Osteoblast (primary cell): Measurements from ENCODE around the gene TOMM40. TPM values are rescaled to one million over a fixed set of nuclear protein-coding genes. Genes with fewer than 3 reads are reported as not detected.
A peak's percentile ranks its signal among the peaks of the same experiment; 100 is the strongest.
"Not testable (repeated sequence)": the region's sequence is repeated elsewhere in the genome, so short reads cannot be mapped to it uniquely, and the experiment has no call there.

Source experiments
- DNase-seq: peaks from one replicate; pipeline ENCODE4 v3.0.0; 2011; ENCODE audit warnings: low spot score, mixed read lengths; ENCODE audit not compliant: insufficient read length; ENCODE audit errors: missing footprints
- H2AFZ ChIP-seq: 2 replicates; pipeline ENCODE4 v1.6.0; 2011; ENCODE audit warnings: mild to moderate bottlenecking, low read length
- H3K27ac ChIP-seq: 2 replicates; pipeline ENCODE4 v1.5.1; 2011; ENCODE audit warnings: mild to moderate bottlenecking, low read depth, low read length, moderate library complexity
- H3K27me3 ChIP-seq: 2 replicates; pipeline ENCODE4 v1.6.0; 2012; ENCODE audit warnings: mild to moderate bottlenecking, control low read depth, inconsistent platforms, low read length, moderate library complexity; ENCODE audit not compliant: insufficient read depth
- H3K36me3 ChIP-seq: 2 replicates; pipeline ENCODE4 v1.5.1; 2011; ENCODE audit warnings: mild to moderate bottlenecking, low read length, control low read depth, moderate library complexity; ENCODE audit not compliant: insufficient read depth
- H3K4me1 ChIP-seq: 2 replicates; pipeline ENCODE4 v1.5.1; 2011; ENCODE audit warnings: mild to moderate bottlenecking, low read length, control low read depth, moderate library complexity; ENCODE audit not compliant: insufficient read depth
- H3K4me2 ChIP-seq: 2 replicates; pipeline ENCODE4 v1.6.0; 2011; ENCODE audit warnings: mild to moderate bottlenecking, low read length; ENCODE audit not compliant: insufficient read depth
- H3K4me3 ChIP-seq: fragments of 200-600 bp; sonication (generic); 3 replicates; pipeline ENCODE4 v1.5.1; 2012; ENCODE audit warnings: mild to moderate bottlenecking, low read length, inconsistent platforms; ENCODE audit not compliant: insufficient read depth
- H3K79me2 ChIP-seq: 2 replicates; pipeline ENCODE4 v1.6.0; 2012; ENCODE audit warnings: mild to moderate bottlenecking, low read length, control low read depth, inconsistent platforms; ENCODE audit not compliant: insufficient read depth
- H3K9me3 ChIP-seq: 2 replicates; pipeline ENCODE4 v1.5.1; 2011; ENCODE audit warnings: low read depth, low read length, control low read depth
- H4K20me1 ChIP-seq: 2 replicates; pipeline ENCODE4 v1.6.0; 2012; ENCODE audit warnings: mild to moderate bottlenecking, low read length, control low read depth; ENCODE audit not compliant: insufficient read depth
- total RNA-seq: library from RNA; depleted of rRNA; stranded (reverse); fragments of >200 nt; gene quantifications from 2 replicates; pipeline ENCODE4 v1.2.3, GENCODE V29; 2012
- TF ChIP-seq, protein P1 (sequence below): IDR thresholded peaks from 2 replicates; pipeline ENCODE4 v1.5.1; 2011; ENCODE audit warnings: mild to moderate bottlenecking, low read depth, low read length, moderate library complexity; ENCODE audit errors: extremely low read depth

TOMM40 gene
- total RNA-seq, 1 donor: 31.8 TPM

DNA sequence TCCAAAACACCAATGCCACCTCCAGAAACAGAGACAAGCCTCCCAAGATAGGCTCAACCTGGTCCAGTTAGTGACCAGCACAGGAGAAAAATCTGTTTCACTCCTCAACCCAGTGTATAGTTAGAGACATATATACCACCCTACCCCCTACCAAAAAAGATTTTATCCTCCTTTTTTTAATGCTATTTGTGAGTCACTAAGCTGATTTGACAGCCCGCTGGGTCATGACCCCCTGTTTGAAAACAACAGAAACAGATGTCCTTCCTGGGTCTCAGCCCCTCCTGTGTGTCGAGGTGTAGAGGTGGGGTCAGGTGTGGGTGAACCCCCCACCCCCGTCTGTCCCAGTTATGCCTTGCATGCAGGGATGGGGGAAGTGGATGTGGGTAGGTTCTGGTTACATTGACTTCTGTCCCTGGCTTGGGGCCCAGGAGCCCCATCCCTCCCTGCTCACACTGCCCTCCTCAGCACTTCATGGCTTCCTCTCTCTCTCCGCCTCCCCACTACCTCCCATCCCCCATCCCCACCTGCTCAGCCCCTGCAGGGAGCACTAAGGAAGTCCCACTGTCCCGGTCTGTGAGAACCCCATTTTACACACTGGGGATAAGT is 14.0 kb upstream of the TOMM40 start:
- peaks cover 6% of the 10 kb centered on the region for H4K20me1 ChIP-seq
- H3K36me3 ChIP-seq: peaks cover 55% of the 10 kb centered on the region
- peaks cover 8% of the 10 kb centered on the region for H3K4me1 ChIP-seq
- TF ChIP-seq, protein P1, sequence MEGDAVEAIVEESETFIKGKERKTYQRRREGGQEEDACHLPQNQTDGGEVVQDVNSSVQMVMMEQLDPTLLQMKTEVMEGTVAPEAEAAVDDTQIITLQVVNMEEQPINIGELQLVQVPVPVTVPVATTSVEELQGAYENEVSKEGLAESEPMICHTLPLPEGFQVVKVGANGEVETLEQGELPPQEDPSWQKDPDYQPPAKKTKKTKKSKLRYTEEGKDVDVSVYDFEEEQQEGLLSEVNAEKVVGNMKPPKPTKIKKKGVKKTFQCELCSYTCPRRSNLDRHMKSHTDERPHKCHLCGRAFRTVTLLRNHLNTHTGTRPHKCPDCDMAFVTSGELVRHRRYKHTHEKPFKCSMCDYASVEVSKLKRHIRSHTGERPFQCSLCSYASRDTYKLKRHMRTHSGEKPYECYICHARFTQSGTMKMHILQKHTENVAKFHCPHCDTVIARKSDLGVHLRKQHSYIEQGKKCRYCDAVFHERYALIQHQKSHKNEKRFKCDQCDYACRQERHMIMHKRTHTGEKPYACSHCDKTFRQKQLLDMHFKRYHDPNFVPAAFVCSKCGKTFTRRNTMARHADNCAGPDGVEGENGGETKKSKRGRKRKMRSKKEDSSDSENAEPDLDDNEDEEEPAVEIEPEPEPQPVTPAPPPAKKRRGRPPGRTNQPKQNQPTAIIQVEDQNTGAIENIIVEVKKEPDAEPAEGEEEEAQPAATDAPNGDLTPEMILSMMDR: no peak
- H3K4me3 ChIP-seq: no peak overlapping the region
- no peak overlapping the region for H2AFZ ChIP-seq
- no peaks in the 10 kb centered on the region for H3K27me3 ChIP-seq
- no peaks in the 10 kb centered on the region for H3K9me3 ChIP-seq
- no peak overlapping the region for H3K27ac ChIP-seq
- no peaks in the 10 kb centered on the region for H3K79me2 ChIP-seq
- peak; percentile 64 for DNase-seq
- no peak overlapping the region for H3K4me2 ChIP-seq

GRCh38 chr19:44878120-44878865 is 12.8 kb upstream of the TOMM40 start:
- Histone ChIP-seq H3K36me3 (peaks cover 45% of the 10 kb centered on the region), H3K9me3 (no peaks in the 10 kb centered on the region), H4K20me1 (peaks cover 3% of the 10 kb centered on the region), H3K79me2 (no peaks in the 10 kb centered on the region), H3K27me3 (no peaks in the 10 kb centered on the region), H3K4me3 (no peak overlapping the region), H2AFZ (no peak overlapping the region), H3K4me1 (peaks cover 8% of the 10 kb centered on the region), H3K27ac (no peak overlapping the region), H3K4me2 (no peak overlapping the region)
- DNase-seq: peak; percentile 23
- TF ChIP-seq, protein P1: no peak

GRCh38 chr19:44879309-44880065 is 11.6 kb upstream of the TOMM40 start:
- H3K4me1 ChIP-seq: peaks cover 8% of the 10 kb centered on the region
- peak; percentile 30 for DNase-seq
- H3K79me2 ChIP-seq: no peaks in the 10 kb centered on the region
- no peak overlapping the region for H2AFZ ChIP-seq
- TF ChIP-seq, protein P1: no peak
- H4K20me1 ChIP-seq: no peaks in the 10 kb centered on the region
- no peak overlapping the region for H3K4me2 ChIP-seq
- peaks cover 35% of the 10 kb centered on the region for H3K36me3 ChIP-seq
- H3K9me3 ChIP-seq: no peaks in the 10 kb centered on the region
- no peak overlapping the region for H3K4me3 ChIP-seq
- H3K27ac ChIP-seq: no peak overlapping the region
- H3K27me3 ChIP-seq: no peaks in the 10 kb centered on the region

DNA sequence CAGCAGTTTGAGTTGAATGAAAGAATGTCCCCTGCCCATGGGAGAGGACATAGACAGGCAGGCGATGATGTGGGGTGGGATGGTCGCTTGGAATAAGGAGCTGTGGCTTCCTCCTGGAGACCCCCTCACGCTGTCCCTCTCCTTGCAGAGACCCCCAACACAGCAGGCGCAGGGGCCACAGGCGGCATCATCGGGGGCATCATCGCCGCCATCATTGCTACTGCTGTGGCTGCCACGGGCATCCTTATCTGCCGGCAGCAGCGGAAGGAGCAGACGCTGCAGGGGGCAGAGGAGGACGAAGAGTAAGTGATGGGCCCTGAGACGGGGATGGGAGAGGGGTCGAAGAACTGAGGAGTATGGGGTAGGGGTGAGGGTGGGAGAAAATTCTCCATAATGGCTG is 9.0 kb upstream of the TOMM40 start:
- Histone ChIP-seq H3K9me3 (no peaks in the 10 kb centered on the region), H3K27ac (no peak overlapping the region), H3K4me1 (no peaks in the 10 kb centered on the region), H3K4me3 (no peak overlapping the region), H3K79me2 (no peaks in the 10 kb centered on the region), H4K20me1 (no peaks in the 10 kb centered on the region), H3K36me3 (peaks cover 24% of the 10 kb centered on the region), H3K4me2 (no peak overlapping the region), H3K27me3 (no peaks in the 10 kb centered on the region), H2AFZ (no peak overlapping the region)
- no peak for DNase-seq
- TF ChIP-seq, protein P1: no peak

GRCh38 chr19:44882619-44883397 is 8.2 kb upstream of the TOMM40 start:
- H3K4me3 ChIP-seq, H3K27me3 ChIP-seq, DNase-seq, H3K4me1 ChIP-seq, H3K9me3 ChIP-seq, H3K4me2 ChIP-seq, H2AFZ ChIP-seq, H3K79me2 ChIP-seq, H3K27ac ChIP-seq, H4K20me1 ChIP-seq: not testable (repeated sequence)
- peaks cover 23% of the 10 kb centered on the region for H3K36me3 ChIP-seq
